Peyer's patch (tissue), 4 donors: Measurements from ENCODE around the gene KCNIP4. TPM values are rescaled to one million over a fixed set of nuclear protein-coding genes. Genes with fewer than 3 reads are reported as not detected.
A peak's percentile ranks its signal among the peaks of the same experiment; 100 is the strongest.

ENCODE experiments used
- DNase-seq, 3 donors: peaks; one replicate each; pipeline ENCODE4 v3.0.0-alpha.2; 2017 to 2019
- H3K27ac ChIP-seq, 4 donors: fragments of 200-600 bp; sonication (generic); one replicate each; pipeline ENCODE4 v1.5.1; 2016 to 2019
- H3K27me3 ChIP-seq, 2 donors: fragments of 200-600 bp; sonication (generic); one replicate each; pipeline ENCODE4 v1.5.1; 2019
- H3K36me3 ChIP-seq, 3 donors: fragments of 200-600 bp; sonication (generic); one replicate each; pipeline ENCODE4 v1.5.1; 2016 to 2019
- H3K4me1 ChIP-seq, 4 donors: fragments of 200-600 bp; sonication (generic); one replicate each; pipeline ENCODE4 v1.5.1; 2016 to 2019
- H3K4me3 ChIP-seq, 4 donors: fragments of 200-600 bp; sonication (generic); 1 replicate in 3 of 4; 2 replicates in 1 of 4; pipeline ENCODE4 v1.5.1; 2016 to 2019; ENCODE audit warnings: mild to moderate bottlenecking in 1 of 4
- H3K9me3 ChIP-seq, 4 donors: fragments of 200-600 bp; sonication (generic); one replicate each; pipeline ENCODE4 v1.5.1; 2016 to 2019; ENCODE audit warnings: mild to moderate bottlenecking in 1 of 4
- CTCF ChIP-seq, 6 experiments: fragments of 450-650 bp in 4 of 6; fragments of 200-600 bp in 2 of 6; sonication (generic) in 1 of 6; IDR thresholded peaks; one replicate each; pipeline ENCODE4 v1.5.1; 2017 to 2019; ENCODE audit warnings: antibody characterized with exemption in 6 of 6, mild to moderate bottlenecking in 3 of 6, moderate library complexity in 1 of 6
- POLR2A ChIP-seq, 2 donors: fragments of 450-650 bp; IDR thresholded peaks; one replicate each; pipeline ENCODE4 v1.5.1; 2017; ENCODE audit warnings: antibody characterized with exemption in 2 of 2, mild to moderate bottlenecking in 2 of 2, moderate library complexity in 2 of 2
- total RNA-seq, 4 donors: library from RNA; depleted of rRNA; stranded (reverse); fragments of >200 nt; gene quantifications; one replicate each; pipeline ENCODE4 v1.1.0, GENCODE V29; 2016

KCNIP4 gene
- total RNA-seq, 4 donors from 2014 or later = 2.8 TPM; not detected in 3

GRCh38 chr4:21780148-21780547 lies 168.4 kb downstream of the KCNIP4 start:
- DNase-seq = no peak
- H3K27ac ChIP-seq = no peak overlapping the region
- H3K27me3 ChIP-seq = no peaks in the 10 kb centered on the region
- H3K4me1 ChIP-seq = no peaks in the 10 kb centered on the region
- no peak overlapping the region for H3K4me3 ChIP-seq
- H3K9me3 ChIP-seq = no peaks in the 10 kb centered on the region
- no peaks in the 10 kb centered on the region for H3K36me3 ChIP-seq
- no peak for TF ChIP-seq CTCF (IDR thresholded peaks at IDR 0.05)
- TF ChIP-seq POLR2A (IDR thresholded peaks at IDR 0.05) = no peak

DNA sequence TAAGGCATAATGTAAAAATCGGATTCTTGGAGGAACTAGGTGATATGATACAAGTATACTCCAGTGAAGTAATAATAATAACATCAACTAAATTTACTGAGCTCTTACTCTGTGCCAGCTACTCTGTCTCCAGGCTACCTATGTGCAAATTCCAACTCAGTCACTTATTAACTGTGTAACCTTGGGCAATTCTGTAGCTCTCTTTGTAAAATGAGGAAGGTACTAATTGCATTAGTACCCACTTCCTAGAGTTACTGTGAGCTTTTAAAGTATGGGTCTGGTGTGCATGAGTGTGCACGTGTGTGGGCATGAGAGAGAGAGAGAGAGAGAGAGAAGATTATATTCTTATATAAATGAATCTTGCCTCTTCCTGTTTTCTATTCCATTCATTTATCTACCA lies 169.9 kb downstream of the KCNIP4 start:
- H3K27me3 ChIP-seq = no peaks in the 10 kb centered on the region
- no peak overlapping the region for H3K4me3 ChIP-seq
- no peak overlapping the region for H3K27ac ChIP-seq
- H3K36me3 ChIP-seq = no peaks in the 10 kb centered on the region
- no peaks in the 10 kb centered on the region for H3K4me1 ChIP-seq
- TF ChIP-seq CTCF (IDR thresholded peaks at IDR 0.05) = no peak
- no peak for TF ChIP-seq POLR2A (IDR thresholded peaks at IDR 0.05)
- no peaks in the 10 kb centered on the region for H3K9me3 ChIP-seq
- DNase-seq = no peak

DNA sequence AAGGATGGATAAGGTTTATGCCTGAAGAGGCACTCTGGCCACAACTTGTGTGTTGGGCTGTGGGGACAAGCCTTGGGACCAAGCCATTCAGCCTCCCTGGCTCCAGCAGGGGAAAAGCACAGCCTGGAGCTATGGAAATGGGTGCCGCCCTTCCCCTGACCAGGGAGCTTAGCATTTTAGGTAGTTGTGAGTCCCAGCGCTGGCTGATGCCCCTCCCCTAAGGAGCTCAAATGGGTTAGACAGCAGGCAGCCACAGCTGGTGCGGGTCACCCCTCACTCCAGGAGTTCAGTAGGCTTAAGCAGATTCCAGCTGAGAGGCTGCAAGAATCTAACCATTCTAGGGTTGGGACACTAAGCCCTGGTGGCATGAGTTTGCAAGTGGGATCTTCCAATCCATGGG lies 172.9 kb downstream of the KCNIP4 start:
- Histone ChIP-seq H3K27me3 (no peaks in the 10 kb centered on the region), H3K4me3 (no peak overlapping the region), H3K27ac (no peak overlapping the region), H3K9me3 (no peaks in the 10 kb centered on the region), H3K4me1 (no peaks in the 10 kb centered on the region), H3K36me3 (no peaks in the 10 kb centered on the region)
- no peak for TF ChIP-seq POLR2A (IDR thresholded peaks at IDR 0.05)
- TF ChIP-seq CTCF (IDR thresholded peaks at IDR 0.05) = no peak
- no peak for DNase-seq

- TF ChIP-seq CTCF (IDR thresholded peaks at IDR 0.05) = no peak
- TF ChIP-seq POLR2A (IDR thresholded peaks at IDR 0.05) = no peak
Observed at GRCh38 chr4:21769404-21770147, 179.0 kb downstream of the KCNIP4 start.

DNA sequence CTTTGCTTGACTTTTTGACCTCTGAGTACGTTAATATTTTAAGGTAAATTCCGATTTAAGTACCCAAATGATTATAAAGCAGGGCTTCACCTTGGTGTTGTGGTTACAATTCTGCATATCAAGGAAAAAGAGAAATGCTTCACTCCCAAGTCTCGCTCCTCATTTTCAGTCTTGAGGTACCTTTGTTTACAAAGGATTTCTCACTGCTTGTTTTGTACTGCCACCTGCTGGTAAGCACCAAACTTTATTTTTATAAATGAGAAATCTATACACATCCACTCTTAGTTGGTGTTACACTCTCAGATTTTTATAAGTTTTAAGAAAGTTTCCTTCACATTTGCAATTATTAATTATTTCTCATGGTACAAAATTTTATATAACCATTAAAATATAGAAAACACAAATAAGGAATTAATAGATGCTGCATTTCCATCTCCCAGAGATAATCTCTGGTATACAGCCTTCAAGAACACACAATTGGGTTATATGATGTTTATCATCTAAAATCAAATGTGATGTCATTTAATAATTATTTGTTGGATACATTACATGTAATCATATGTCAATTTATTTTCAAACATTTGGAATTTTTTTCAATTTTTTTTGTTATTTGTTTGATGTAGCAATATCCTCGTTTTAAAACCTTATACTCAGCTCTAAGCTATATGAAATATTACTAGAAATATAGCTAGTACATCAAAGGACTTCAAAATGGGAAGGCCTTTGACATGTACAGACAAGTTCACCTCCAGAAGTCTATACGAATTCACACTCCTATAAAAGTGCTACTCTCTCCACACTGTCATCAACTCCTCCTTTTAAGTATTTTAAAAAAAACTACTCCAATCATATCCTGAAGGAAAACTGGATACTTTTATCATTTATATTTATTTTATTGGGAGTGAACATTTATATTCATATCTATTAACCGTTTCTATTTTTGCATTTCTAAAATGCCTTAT lies 179.9 kb downstream of the KCNIP4 start:
- DNase-seq = no peak
- TF ChIP-seq POLR2A (IDR thresholded peaks at IDR 0.05) (no peak), CTCF (IDR thresholded peaks at IDR 0.05) (peak in 5 of 6 experiments; percentile 38 to 59 (median 58))

More at GRCh38 chr4:21769404-21770147, 179.0 kb downstream of the KCNIP4 start:
- no peak for DNase-seq
- no peaks in the 10 kb centered on the region for H3K9me3 ChIP-seq
- H3K36me3 ChIP-seq = no peaks in the 10 kb centered on the region
- no peaks in the 10 kb centered on the region for H3K27me3 ChIP-seq
- no peak overlapping the region for H3K4me3 ChIP-seq
- no peak overlapping the region for H3K27ac ChIP-seq
- no peaks in the 10 kb centered on the region for H3K4me1 ChIP-seq

More for the DNA sequence above, 179.9 kb downstream of the KCNIP4 start:
- Histone ChIP-seq H3K27ac (no peak overlapping the region), H3K9me3 (no peaks in the 10 kb centered on the region), H3K4me3 (no peak overlapping the region), H3K36me3 (no peaks in the 10 kb centered on the region), H3K4me1 (no peaks in the 10 kb centered on the region), H3K27me3 (no peaks in the 10 kb centered on the region)
